Ascending aorta (tissue), 2 donors: ENCODE measurements around the gene XXYLT1. TPM values are rescaled to one million over a fixed set of nuclear protein-coding genes. Genes with fewer than 3 reads are reported as not detected.

Source experiments
- DNase-seq, 2 donors: peaks; one replicate each; pipeline ENCODE4 v3.0.0-alpha.2; 2019; ENCODE audit warnings: low spot score in 2 of 2
- H3K27ac ChIP-seq, 2 donors: fragments of 200-600 bp; sonication (generic); one replicate each; pipeline ENCODE4 v1.5.1; 2016 to 2017; ENCODE audit warnings: mild to moderate bottlenecking in 1 of 2
- H3K27me3 ChIP-seq: fragments of 200-600 bp; sonication (generic); one replicate; pipeline ENCODE4 v1.5.1; 2017
- H3K36me3 ChIP-seq, 2 donors: fragments of 200-600 bp; sonication (generic); one replicate each; pipeline ENCODE4 v1.5.1; 2016
- H3K4me1 ChIP-seq, 2 donors: fragments of 200-600 bp; sonication (generic); one replicate each; pipeline ENCODE4 v1.5.1; 2016 to 2017; ENCODE audit warnings: mild to moderate bottlenecking in 1 of 2
- H3K4me3 ChIP-seq, 2 donors: fragments of 200-600 bp; sonication (generic); one replicate each; pipeline ENCODE4 v1.5.1; 2016 to 2017; ENCODE audit warnings: mild to moderate bottlenecking in 1 of 2
- H3K9me3 ChIP-seq, 2 donors: fragments of 200-600 bp; sonication (generic); one replicate each; pipeline ENCODE4 v1.5.1; 2016
- CTCF ChIP-seq, 3 experiments: fragments of 200-600 bp in 2 of 3; fragments of 450-650 bp in 1 of 3; sonication (generic) in 2 of 3; IDR thresholded peaks; one replicate each; pipeline ENCODE4 v1.5.1; 2016 to 2019; ENCODE audit warnings: antibody characterized with exemption in 3 of 3, mild to moderate bottlenecking in 1 of 3, moderate library complexity in 1 of 3
- intact Hi-C: fragments of 100-400 bp; cut with DNase I; formaldehyde crosslinking; loops from one replicate; pipeline ENCODE4 v1.15.1; 2023
- total RNA-seq: library from RNA; depleted of rRNA; stranded (reverse); fragments of >200 nt; gene quantifications from one replicate; pipeline ENCODE4 v1.1.0, GENCODE V29; 2016

XXYLT1 gene
- total RNA-seq, 1 donor from 2014 or later: 41.0 TPM

GRCh38 chr3:195068084-195069080 is 202.6 kb downstream of the XXYLT1 start:
- TF ChIP-seq CTCF (IDR thresholded peaks at IDR 0.05): no peak
- no peaks in the 10 kb centered on the region for H3K4me1 ChIP-seq
- no peaks in the 10 kb centered on the region for H3K9me3 ChIP-seq
- no peak overlapping the region for H3K27ac ChIP-seq
- peaks cover 0 to 9% of the 10 kb centered on the region in 2 donors for H3K36me3 ChIP-seq
- intact Hi-C loops: no loop called here
- no peak for DNase-seq
- H3K4me3 ChIP-seq: no peak overlapping the region
- H3K27me3 ChIP-seq: no peaks in the 10 kb centered on the region

- H3K27me3 ChIP-seq: no peaks in the 10 kb centered on the region
- TF ChIP-seq CTCF (IDR thresholded peaks at IDR 0.05): no peak
- no peak for DNase-seq
- no peaks in the 10 kb centered on the region for H3K9me3 ChIP-seq
- H3K4me3 ChIP-seq: no peak overlapping the region
- H3K4me1 ChIP-seq: no peaks in the 10 kb centered on the region
- H3K27ac ChIP-seq: no peak overlapping the region
- intact Hi-C loops: no loop called here
- H3K36me3 ChIP-seq: peaks cover 0 to 9% of the 10 kb centered on the region in 2 donors
Observed at GRCh38 chr3:195066441-195066841, 204.5 kb downstream of the XXYLT1 start.

GRCh38 chr3:195065864-195066185 is 205.1 kb downstream of the XXYLT1 start:
- Histone ChIP-seq H3K4me3 (no peak overlapping the region), H3K9me3 (no peaks in the 10 kb centered on the region), H3K36me3 (peaks cover 0 to 9% of the 10 kb centered on the region in 2 donors), H3K27me3 (no peaks in the 10 kb centered on the region), H3K4me1 (no peaks in the 10 kb centered on the region), H3K27ac (no peak overlapping the region)
- intact Hi-C loops: no loop called here
- TF ChIP-seq CTCF (IDR thresholded peaks at IDR 0.05): no peak
- DNase-seq: no peak

GRCh38 chr3:195065142-195065863 is 205.7 kb downstream of the XXYLT1 start:
- Histone ChIP-seq H3K9me3 (no peaks in the 10 kb centered on the region), H3K4me3 (no peak overlapping the region), H3K4me1 (no peaks in the 10 kb centered on the region), H3K27ac (no peak overlapping the region), H3K27me3 (no peaks in the 10 kb centered on the region), H3K36me3 (peaks cover 0 to 9% of the 10 kb centered on the region in 2 donors)
- TF ChIP-seq CTCF (IDR thresholded peaks at IDR 0.05): no peak
- intact Hi-C loops: no loop called here
- DNase-seq: no peak

GRCh38 chr3:195064300-195064931 is 206.5 kb downstream of the XXYLT1 start:
- no peak overlapping the region for H3K4me3 ChIP-seq
- no peaks in the 10 kb centered on the region for H3K27me3 ChIP-seq
- no peaks in the 10 kb centered on the region for H3K4me1 ChIP-seq
- H3K9me3 ChIP-seq: no peaks in the 10 kb centered on the region
- DNase-seq: no peak
- H3K36me3 ChIP-seq: peaks cover 0 to 5% of the 10 kb centered on the region in 2 donors
- no peak for TF ChIP-seq CTCF (IDR thresholded peaks at IDR 0.05)
- no peak overlapping the region for H3K27ac ChIP-seq
- intact Hi-C loops: no loop called here
